Measurements from ENCODE around the gene ATG13. TPM values are rescaled to one million over a fixed set of nuclear protein-coding genes. Genes with fewer than 3 reads are reported as not detected.

Gene ATG13
- total and polyA plus RNA-seq, 2 of the 8 experiments (the other 6 are each of a cell fraction or from before 2014, with no cell fraction given), result 65.0 to 77.4 TPM

DNA sequence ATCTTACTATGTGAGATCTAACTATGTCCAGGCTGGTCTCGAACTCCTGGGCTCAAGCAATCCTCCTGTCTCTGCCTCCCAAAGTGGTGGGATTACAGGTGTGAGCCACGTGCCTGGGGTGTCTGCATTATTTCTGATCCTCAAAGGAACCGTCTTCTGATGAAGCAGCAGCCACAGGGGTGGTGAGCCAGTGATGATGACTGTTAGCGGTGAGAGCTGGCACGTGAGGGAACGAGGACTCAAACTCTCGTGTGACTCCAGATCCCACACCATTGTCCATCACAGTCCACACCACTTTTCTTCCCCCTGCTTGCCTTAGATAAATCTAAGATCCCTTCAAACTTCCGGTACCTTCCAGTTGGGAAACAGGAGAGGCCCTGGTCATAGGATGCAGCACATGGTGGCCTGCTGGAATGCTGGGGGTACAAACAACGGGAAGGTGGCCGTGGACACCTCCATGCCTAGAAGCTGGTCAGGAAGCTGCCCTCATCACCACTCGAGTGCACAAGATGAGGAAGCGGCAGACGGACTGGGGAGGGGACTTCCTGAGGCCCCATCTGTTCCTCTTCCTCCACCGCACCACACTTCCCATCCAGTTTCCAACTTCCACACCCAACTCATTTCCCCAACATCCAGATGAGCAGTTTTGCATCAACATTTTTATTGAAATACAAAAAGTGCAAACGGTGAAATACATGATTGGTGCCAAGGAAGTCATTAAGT is 59.2 kb downstream of the ATG13 start:
- Histone ChIP-seq H3K18ac (ENCODE audit: extremely low read depth, low read length) (no peak overlapping the region), H2AFZ (ENCODE audit: low read length) (no peak overlapping the region), H3K79me2 (ENCODE audit: control insufficient read depth in 1 of 2, insufficient read depth in 2 of 2, low read length in 2 of 2) (no peaks in the 10 kb centered on the region), H2BK20ac (ENCODE audit: low read length) (no peak overlapping the region), H3K79me1 (ENCODE audit: low read depth, low read length) (no peaks in the 10 kb centered on the region), H4K8ac (ENCODE audit: extremely low read depth, insufficient read depth, low read length) (no peak overlapping the region), H2AK5ac (ENCODE audit: low read depth, low read length) (no peak overlapping the region), H4K91ac (replicated peaks; ENCODE audit: insufficient read length, low read length) (no peak overlapping the region), H3K14ac (ENCODE audit: insufficient read length) (no peak overlapping the region), H3K9ac (replicated peaks in 1 of 4; ENCODE audit: extremely low read depth in 1 of 4, low read depth in 3 of 4, low read length in 3 of 4) (no peak overlapping the region), H3K23me2 (ENCODE audit: low read depth, low read length) (no peaks in the 10 kb centered on the region), H3K23ac (ENCODE audit: insufficient read length) (no peak overlapping the region), H2BK120ac (replicated peaks; ENCODE audit: low read depth, low read length) (no peak overlapping the region), H3K4me2 (ENCODE audit: insufficient read depth in 1 of 2, low read depth in 2 of 2, low read length in 2 of 2) (no peak overlapping the region), H3K9me3 (ENCODE audit: insufficient read depth in 2 of 2, low read depth in 1 of 2, low read length in 1 of 2) (no peaks in the 10 kb centered on the region), H2BK5ac (ENCODE audit: low read depth, low read length) (no peak overlapping the region), H3K27me3 (replicated peaks in 1 of 4; ENCODE audit: control insufficient read depth in 3 of 4, extremely low read depth in 1 of 4, insufficient read depth in 3 of 4, low read length in 3 of 4) (no peaks in the 10 kb centered on the region), H4K5ac (ENCODE audit: insufficient read length, low read depth, low read length) (no peak overlapping the region), H3K4ac (replicated peaks; ENCODE audit: insufficient read length, low read depth, low read length) (no peak overlapping the region), H2BK15ac (ENCODE audit: low read length) (no peak overlapping the region), H3K27ac (ENCODE audit: low read depth, low read length) (0 out of 2 replicates have a peak overlapping the region, but pooled peaks have one; percentile 6), H4K20me1 (replicated peaks in 1 of 2; ENCODE audit: control insufficient read depth in 1 of 2, insufficient read depth in 2 of 2, low read length in 2 of 2) (peaks cover 0 to 1% of the 10 kb centered on the region in 2 experiments), H3K4me1 (replicated peaks in 1 of 4; ENCODE audit: control insufficient read depth in 3 of 4, insufficient read depth in 4 of 4, low read length in 3 of 4) (peaks cover 3 to 19% (median 7%) of the 10 kb centered on the region in 4 experiments), H3K4me3 (ENCODE audit: extremely low read depth in 1 of 4, insufficient read depth in 2 of 4, low read depth in 3 of 4, low read length in 4 of 4) (no peak overlapping the region), H3K56ac (replicated peaks; ENCODE audit: insufficient read length, low read depth, low read length) (no peak overlapping the region), H3K36me3 (ENCODE audit: control insufficient read depth in 2 of 4, insufficient read depth in 4 of 4, low read length in 3 of 4) (peaks cover 2 to 27% (median 14%) of the 10 kb centered on the region in 4 experiments; a peak in 6 of 8 replicates), H2BK12ac (ENCODE audit: low read depth, low read length) (no peak overlapping the region)
- ChIA-PET POLR2A (ENCODE audit: partially characterized antibody) (interaction anchor here (0.6 to 3.3 kb wide), 5 partner anchors 21 to 296 kb away, joined by 3 to 21 read pairs (median 3); no protein-coding TSS in a partner anchor), CTCF (ENCODE audit: partially characterized antibody) (no interaction called here)
- TF ChIP-seq RAD21 (IDR thresholded peaks at IDR 0.05 in 1 of 2, conservative IDR thresholded peaks at IDR 0.05 in 1 of 2; ENCODE audit: low read depth in 2 of 2, low read length in 2 of 2), result no peak
- TF ChIP-seq TCF12 (IDR thresholded peaks at IDR 0.05; ENCODE audit: low read depth, low read length), result no peak
- TF ChIP-seq CHD2 (IDR thresholded peaks at IDR 0.05; ENCODE audit: low read length), result no peak
- no peak for TF ChIP-seq SP2 (IDR thresholded peaks at IDR 0.05; ENCODE audit: low read length)
- TF ChIP-seq BACH1 (IDR thresholded peaks at IDR 0.05; ENCODE audit: low read length), result no peak
- TF ChIP-seq, protein P1, sequence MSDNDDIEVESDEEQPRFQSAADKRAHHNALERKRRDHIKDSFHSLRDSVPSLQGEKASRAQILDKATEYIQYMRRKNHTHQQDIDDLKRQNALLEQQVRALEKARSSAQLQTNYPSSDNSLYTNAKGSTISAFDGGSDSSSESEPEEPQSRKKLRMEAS (IDR thresholded peaks at IDR 0.05), result no peak
- no peak for TF ChIP-seq POLR2A (IDR thresholded peaks at IDR 0.05; ENCODE audit: control extremely low read depth in 1 of 2, low read depth in 2 of 2, low read length in 2 of 2)
- TF ChIP-seq HDAC6 (IDR thresholded peaks at IDR 0.05; ENCODE audit: low read depth, low read length), result no peak
- DNase-seq (ENCODE audit: low read depth in 1 of 2, low spot score in 2 of 2) (no peak), FAIRE-seq (no peak)
- WGBS, 2 experiments (ENCODE audit: extremely low coverage in 1 of 2, insufficient coverage in 1 of 2, insufficient read length in 1 of 2, insufficient replicate concordance in 2 of 2, low coverage in 1 of 2, low lambda C conversion rate in 2 of 2, missing lambda C conversion rate in 1 of 2), result 91% methylated on average over 15 of the region's 15 CpGs; no CpG with 5 or more reads in 1 of the 2 experiments

Data from H1 (cell line).